ENCODE results near the gene ARID1B.
A peak's percentile ranks its signal among the peaks of the same experiment; 100 is the strongest.

The ARID1B gene

GRCh38 chr6:157117431-157118095 is 340.4 kb downstream of the ARID1B start:
- no peak for DNase-seq

GRCh38 chr6:157119502-157120027 is 342.4 kb downstream of the ARID1B start:
- no peak for DNase-seq

DNA sequence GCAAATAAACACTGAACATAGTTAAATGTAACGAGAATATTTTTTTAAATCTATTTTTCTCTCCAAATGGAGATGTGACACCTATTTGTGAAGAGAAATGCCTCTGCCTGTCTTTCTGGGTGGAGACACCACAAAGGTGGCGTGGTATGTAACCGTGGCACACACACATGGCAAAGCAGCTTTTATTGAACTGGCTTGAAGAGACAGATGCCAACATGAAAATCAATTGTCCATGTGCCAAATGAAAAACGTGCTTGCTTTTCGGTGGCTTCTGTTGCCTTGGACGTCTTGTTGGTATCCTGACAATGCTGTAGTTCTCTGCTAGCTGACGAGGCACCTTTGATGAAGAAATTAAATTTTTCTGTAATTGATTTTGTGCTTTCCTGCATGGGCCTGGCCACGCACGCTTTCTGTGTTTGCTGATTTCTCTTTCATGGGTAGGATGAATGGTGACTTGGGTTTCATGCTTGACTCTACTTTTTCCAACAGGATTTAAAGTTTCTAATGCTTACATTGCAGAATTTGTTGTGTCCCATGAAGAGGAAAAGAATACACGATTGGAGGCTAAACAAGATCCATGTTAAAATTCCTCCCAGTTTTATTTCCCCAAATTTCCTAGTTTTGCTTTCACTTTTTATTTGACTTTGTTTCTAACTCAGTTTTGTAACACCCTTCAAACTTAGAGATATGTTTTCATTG is 343.5 kb downstream of the ARID1B start:
- no peak for DNase-seq

GRCh38 chr6:157121897-157122296 is 344.7 kb downstream of the ARID1B start:
- no peak for DNase-seq

GRCh38 chr6:157123234-157123633 is 346.1 kb downstream of the ARID1B start:
- DNase-seq, result no peak

GRCh38 chr6:157124485-157125254 is 347.5 kb downstream of the ARID1B start:
- no peak for DNase-seq

DNA sequence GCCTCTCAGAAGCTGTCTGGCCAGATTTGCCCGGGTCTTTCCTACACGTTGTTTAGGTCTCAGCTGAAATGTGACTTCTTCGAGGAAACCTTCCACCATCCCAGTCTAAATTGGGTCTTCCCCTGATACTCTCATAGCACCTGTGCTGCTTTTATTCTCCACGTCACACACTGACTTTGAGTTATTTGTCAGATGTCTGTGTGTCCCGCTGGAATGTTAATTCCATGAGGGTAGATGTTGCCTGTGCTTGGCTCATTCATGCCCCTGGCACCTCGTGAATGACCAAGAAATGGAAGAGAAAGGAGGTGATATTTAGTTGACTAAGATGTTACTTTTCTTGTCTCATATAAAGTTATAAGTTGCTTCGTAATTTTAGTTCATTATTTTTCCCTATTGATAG is 348.4 kb downstream of the ARID1B start:
- no peak for DNase-seq

DNA sequence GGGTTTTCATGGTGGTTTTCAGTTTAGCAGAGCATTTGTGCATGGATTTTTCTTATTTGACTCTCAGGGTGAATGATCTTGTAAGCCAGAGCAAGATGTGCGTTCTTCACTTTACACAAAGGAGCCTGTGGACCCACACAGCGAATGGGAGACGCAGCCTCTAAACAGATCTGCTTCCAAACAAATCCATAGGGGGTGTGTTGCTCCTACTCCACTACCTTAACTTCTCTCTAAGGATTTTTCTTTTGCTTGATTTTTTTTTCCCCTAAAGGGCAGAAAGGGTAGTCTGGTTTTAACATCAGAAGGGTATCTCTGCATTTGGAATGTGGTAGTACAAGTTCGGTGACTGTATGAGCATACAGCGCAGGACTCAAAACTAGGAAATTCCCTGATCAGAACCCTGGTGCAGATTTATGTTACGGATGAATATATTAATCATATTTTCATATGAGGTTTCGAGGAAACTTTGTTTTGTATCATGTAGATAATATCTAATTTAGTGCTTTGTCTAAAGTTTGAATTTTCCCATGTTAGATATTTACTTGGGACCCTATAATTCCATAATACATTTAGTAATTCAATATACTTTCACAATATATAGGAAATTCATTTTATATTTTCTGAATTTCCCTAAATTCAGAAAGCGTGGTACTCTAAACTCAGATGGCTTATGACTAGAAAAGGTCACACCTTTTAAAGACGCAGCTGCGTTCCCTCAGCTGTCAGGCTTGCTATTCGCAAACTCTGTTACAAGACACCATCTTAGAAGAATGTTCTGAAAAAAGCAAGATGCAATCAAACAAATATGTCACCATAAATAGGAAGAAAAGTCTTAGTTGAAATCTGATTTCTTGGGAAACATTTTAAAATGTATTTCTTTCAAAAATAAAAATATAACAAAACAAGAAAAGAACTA is 349.3 kb downstream of the ARID1B start:
- DNase-seq, result no peak

- no peak for DNase-seq
Measured at GRCh38 chr6:157128235-157128775, 351.1 kb downstream of the ARID1B start.

GRCh38 chr6:157131250-157131649 is 354.1 kb downstream of the ARID1B start:
- no peak for DNase-seq

DNA sequence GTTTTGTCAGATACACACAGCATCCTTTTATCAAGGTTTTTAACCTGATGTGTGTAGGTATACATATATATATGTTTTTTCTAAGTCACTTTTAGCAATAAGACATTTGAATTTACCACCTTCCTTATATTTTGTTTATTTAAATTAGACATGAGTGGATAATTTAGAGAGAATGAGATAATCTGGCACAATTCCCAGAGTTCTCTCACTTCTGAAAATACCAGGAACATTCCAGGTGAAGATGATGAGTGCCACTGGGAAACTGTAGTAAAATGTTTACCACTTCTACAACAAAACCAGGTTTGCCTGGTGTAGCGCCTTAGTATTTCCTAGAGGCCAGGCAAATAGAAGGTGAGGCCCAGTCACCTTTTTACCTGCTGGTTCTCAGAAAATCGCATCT is 356.7 kb downstream of the ARID1B start:
- no peak for DNase-seq

- no peak for DNase-seq
Measured at GRCh38 chr6:157134402-157135047, 357.3 kb downstream of the ARID1B start.

GRCh38 chr6:157135691-157136090 is 358.5 kb downstream of the ARID1B start:
- DNase-seq, result no peak

DNA sequence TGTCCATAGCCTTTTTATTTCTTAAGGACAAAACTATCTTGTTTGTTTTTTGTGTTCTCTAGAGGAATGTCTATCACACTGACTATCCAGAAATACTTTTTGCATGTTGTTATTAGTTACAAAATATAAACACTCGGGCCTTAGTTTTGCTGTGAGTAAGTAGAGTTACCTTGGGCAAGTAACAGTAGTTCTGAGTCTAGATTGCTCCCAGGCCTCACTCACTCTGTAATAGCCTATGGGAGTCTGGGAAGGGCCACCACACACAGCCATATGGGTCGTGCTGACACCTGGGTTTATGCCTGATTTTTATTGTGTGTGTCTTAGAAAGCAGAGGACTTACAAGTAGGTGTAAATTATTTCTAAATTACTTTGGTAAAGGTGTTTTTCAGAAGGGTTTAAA is 360.3 kb downstream of the ARID1B start:
- no peak for DNase-seq

GRCh38 chr6:157139054-157139708 is 362.0 kb downstream of the ARID1B start:
- no peak for DNase-seq

DNA sequence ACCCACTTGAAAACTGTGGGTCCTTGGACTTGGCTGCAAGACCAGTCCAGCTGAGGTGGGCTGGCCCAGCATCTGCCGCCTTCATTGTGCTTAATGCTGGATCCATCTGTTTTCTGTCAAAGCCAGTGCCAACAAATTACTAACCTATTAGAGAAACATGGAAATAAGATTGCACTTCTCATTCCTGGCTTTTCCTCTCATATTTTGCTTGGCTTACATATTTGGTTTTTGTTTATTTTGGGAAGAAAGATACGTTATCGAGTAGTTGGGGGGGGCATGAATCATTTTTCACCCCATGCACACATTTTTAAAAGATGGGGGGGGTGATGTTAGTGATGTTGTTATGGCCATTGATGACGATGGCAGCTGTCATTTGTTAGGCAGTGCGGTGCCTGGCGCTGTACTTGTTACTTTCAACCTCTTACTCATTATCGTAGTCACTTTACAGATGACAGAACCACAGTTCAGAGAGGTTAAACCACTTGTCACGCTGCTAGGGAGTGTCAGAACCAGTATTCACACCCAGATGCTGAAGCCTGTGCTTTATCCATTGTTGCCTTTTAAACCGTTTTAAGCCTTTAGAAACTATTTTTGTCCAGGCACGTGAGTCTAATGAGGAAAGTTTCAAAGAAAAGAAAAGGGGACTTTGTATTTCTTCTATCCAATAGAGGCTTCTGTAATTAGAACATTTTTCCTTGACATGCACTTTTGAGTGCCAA is 366.2 kb downstream of the ARID1B start:
- DNase-seq, result peak in 1 of 2 donors; percentile 15

DNA sequence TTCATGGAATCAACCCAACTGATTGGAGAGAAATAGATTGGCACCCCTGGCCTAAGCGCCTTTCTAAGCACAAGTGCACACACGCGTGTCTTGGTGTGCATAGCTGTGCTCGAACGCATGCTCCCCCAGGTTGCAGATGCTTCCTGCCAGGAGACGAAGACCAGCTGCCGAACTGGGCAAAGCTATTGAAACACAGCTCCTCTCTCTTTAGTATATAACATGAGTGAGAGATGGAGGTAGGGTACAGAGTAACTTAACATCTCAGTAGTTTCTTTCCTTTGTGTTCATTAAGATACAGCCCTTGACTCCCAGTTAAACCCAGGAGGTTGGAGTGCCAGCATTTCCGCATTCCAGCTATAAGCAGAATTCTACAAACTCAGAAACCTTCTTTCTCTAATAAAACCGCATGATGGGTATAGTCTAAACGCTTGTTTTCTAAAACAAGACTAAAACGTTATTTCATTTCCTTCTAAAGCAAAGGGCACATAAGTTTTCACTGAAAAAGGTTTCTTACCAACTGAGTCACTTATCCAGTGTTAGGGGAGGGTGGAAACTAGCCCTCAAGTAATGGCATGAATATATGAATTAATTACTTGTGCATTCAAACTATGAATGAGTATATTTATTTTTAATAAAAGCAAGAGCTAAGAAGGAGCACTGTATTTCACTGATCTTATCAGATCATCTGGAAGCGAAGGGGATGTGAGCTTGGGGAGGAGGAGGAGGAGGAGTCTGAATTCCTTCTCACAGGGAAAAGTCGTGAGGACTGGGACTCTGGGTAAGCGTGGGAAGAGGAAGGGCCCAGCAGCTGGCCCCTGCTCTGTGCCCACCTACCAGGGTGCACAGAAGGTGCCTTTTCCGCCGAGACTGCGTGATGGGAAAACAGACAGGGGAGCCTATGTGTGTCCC is 367.0 kb downstream of the ARID1B start:
- DNase-seq, result no peak

GRCh38 chr6:157144859-157145568 is 367.8 kb downstream of the ARID1B start:
- no peak for DNase-seq
